ENCODE results near the gene LCA5L. TPM values are rescaled to one million over a fixed set of nuclear protein-coding genes. Genes with fewer than 3 reads are reported as not detected.

Gene LCA5L
- total and polyA plus RNA-seq, 7 experiments from 2014 or later = 0.24 TPM; not detected in 6

DNA sequence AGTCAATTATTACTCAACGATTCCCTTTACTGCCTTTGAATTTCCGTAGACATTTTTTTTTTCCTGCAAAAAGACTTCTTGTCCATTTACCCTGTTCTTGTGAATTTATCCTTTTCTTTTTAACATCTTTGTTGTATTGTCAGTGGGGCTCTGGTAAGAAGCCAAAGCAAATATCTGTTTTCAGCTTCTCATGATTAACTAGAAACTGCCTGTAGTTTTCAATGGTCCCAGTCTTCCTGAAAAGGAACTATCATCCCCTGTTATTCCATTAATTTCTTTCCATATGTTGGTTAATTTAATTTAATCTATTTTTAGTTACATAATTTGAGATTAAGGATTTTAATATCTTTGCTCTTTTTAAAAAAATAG, 34.2 kb upstream of the LCA5L start:
- ChIA-PET CTCF (no interaction called here), POLR2A (no interaction called here)
- Histone ChIP-seq H3K4me1 (ENCODE audit: control insufficient read depth in 2 of 2, insufficient read depth in 2 of 2, low read length in 2 of 2) (no peaks in the 10 kb centered on the region), H3K9me3 (ENCODE audit: control insufficient read depth in 2 of 3, low read length in 3 of 3) (no peaks in the 10 kb centered on the region), H3K36me3 (ENCODE audit: control insufficient read depth in 2 of 3, insufficient read depth in 3 of 3, low read length in 3 of 3) (no peaks in the 10 kb centered on the region), H3K27me3 (ENCODE audit: control insufficient read depth in 2 of 2, insufficient read depth in 2 of 2, low read length in 2 of 2) (no peaks in the 10 kb centered on the region), H3K4me3 (ENCODE audit: low read length) (no peak overlapping the region), H3K27ac (ENCODE audit: low read depth, low read length) (no peak overlapping the region)
- Mint-ChIP-seq H3K4me1 (no peaks in the 10 kb centered on the region), H3K27ac (no peak overlapping the region), H3K27me3 (peaks cover 0 to 2% (median 0%) of the 10 kb centered on the region in 5 donors), H3K9me3 (no peaks in the 10 kb centered on the region), H3K36me3 (peaks cover 0 to 17% (median 11%) of the 10 kb centered on the region in 5 donors), H3K4me3 (no peak overlapping the region)
- intact Hi-C loops (cut with micrococcal nuclease) = no loop called here
- DNase-seq (no peak), ATAC-seq (no peak)

- ATAC-seq (no peak), DNase-seq (no peak)
- CTCF ChIA-PET = no interaction called here
- Mint-ChIP-seq H3K9me3 (no peaks in the 10 kb centered on the region), H3K27ac (no peak overlapping the region), H3K4me3 (no peak overlapping the region), H3K36me3 (peaks cover 0 to 17% (median 11%) of the 10 kb centered on the region in 5 donors), H3K4me1 (no peaks in the 10 kb centered on the region), H3K27me3 (peaks cover 0 to 2% (median 0%) of the 10 kb centered on the region in 5 donors)
- no peaks in the 10 kb centered on the region for H3K27me3 ChIP-seq (ENCODE audit: control insufficient read depth in 2 of 2, insufficient read depth in 2 of 2, low read length in 2 of 2)
- H3K4me3 ChIP-seq (ENCODE audit: low read length) = no peak overlapping the region
- H3K27ac ChIP-seq (ENCODE audit: low read depth, low read length) = no peak overlapping the region
- POLR2A ChIA-PET = no interaction called here
- intact Hi-C loops (cut with micrococcal nuclease) = no loop called here
- H3K36me3 ChIP-seq (ENCODE audit: control insufficient read depth in 2 of 3, insufficient read depth in 3 of 3, low read length in 3 of 3) = no peaks in the 10 kb centered on the region
- no peaks in the 10 kb centered on the region for H3K4me1 ChIP-seq (ENCODE audit: control insufficient read depth in 2 of 2, insufficient read depth in 2 of 2, low read length in 2 of 2)
- H3K9me3 ChIP-seq (ENCODE audit: control insufficient read depth in 2 of 3, low read length in 3 of 3) = no peaks in the 10 kb centered on the region
Observed at GRCh38 chr21:39479164-39479813, 33.7 kb upstream of the LCA5L start.

DNA sequence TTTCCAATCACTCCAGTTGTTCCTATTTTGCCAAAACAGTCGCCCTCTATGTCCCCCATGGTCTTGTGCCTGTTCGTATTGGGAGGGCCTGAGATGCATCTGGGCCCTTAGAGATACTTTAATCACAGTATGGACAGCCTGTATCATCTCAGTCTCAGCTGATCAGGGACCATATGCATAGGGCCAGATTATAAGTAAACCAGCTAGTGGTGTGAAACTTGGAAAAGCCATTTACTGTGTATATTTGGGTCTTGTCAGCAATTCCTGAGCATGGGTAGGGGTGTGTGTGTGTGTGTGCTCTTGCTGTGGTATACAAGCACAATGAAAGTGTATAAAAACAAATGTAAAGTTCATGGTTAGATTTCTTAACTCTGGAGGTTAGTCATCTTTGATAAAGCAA, 29.0 kb upstream of the LCA5L start:
- ChIA-PET POLR2A (no interaction called here), CTCF (no interaction called here)
- Mint-ChIP-seq H3K27me3 (peaks cover 0 to 2% (median 0%) of the 10 kb centered on the region in 5 donors), H3K27ac (no peak overlapping the region), H3K36me3 (peaks cover 0 to 22% (median 11%) of the 10 kb centered on the region in 5 donors), H3K9me3 (no peaks in the 10 kb centered on the region), H3K4me1 (peaks cover 0 to 1% (median 0%) of the 10 kb centered on the region in 7 donors), H3K4me3 (no peak overlapping the region)
- no peaks in the 10 kb centered on the region for H3K9me3 ChIP-seq (ENCODE audit: control insufficient read depth in 2 of 3, low read length in 3 of 3)
- intact Hi-C loops (cut with micrococcal nuclease) = no loop called here
- no peaks in the 10 kb centered on the region for H3K27me3 ChIP-seq (ENCODE audit: control insufficient read depth in 2 of 2, insufficient read depth in 2 of 2, low read length in 2 of 2)
- H3K27ac ChIP-seq (ENCODE audit: low read depth, low read length) = no peak overlapping the region
- DNase-seq (no peak), ATAC-seq (no peak)
- no peaks in the 10 kb centered on the region for H3K4me1 ChIP-seq (ENCODE audit: control insufficient read depth in 2 of 2, insufficient read depth in 2 of 2, low read length in 2 of 2)
- H3K4me3 ChIP-seq (ENCODE audit: low read length) = no peak overlapping the region
- H3K36me3 ChIP-seq (ENCODE audit: control insufficient read depth in 2 of 3, insufficient read depth in 3 of 3, low read length in 3 of 3) = no peaks in the 10 kb centered on the region

GRCh38 chr21:39472786-39473185, 27.2 kb upstream of the LCA5L start:
- DNase-seq = no peak
- Mint-ChIP-seq H3K9me3 (no peaks in the 10 kb centered on the region), H3K4me1 (peaks cover 0 to 1% (median 0%) of the 10 kb centered on the region in 7 donors), H3K36me3 (peaks cover 0 to 15% (median 10%) of the 10 kb centered on the region in 5 donors), H3K27me3 (peaks cover 0 to 4% (median 0%) of the 10 kb centered on the region in 5 donors), H3K4me3 (no peak overlapping the region), H3K27ac (no peak overlapping the region)
- ChIA-PET POLR2A (no interaction called here), CTCF (interaction anchor here (0.6 to 0.8 kb wide), 2 partner anchors 43 to 334 kb away, joined by 3 read pairs; no protein-coding TSS in a partner anchor)
- intact Hi-C loops (cut with micrococcal nuclease) = no loop called here
- no peak overlapping the region for H3K4me3 ChIP-seq (ENCODE audit: low read length)
- no peaks in the 10 kb centered on the region for H3K9me3 ChIP-seq (ENCODE audit: control insufficient read depth in 2 of 3, low read length in 3 of 3)
- H3K4me1 ChIP-seq (ENCODE audit: control insufficient read depth in 2 of 2, insufficient read depth in 2 of 2, low read length in 2 of 2) = no peaks in the 10 kb centered on the region
- no peak for ATAC-seq
- H3K27ac ChIP-seq (ENCODE audit: low read depth, low read length) = no peak overlapping the region
- no peaks in the 10 kb centered on the region for H3K27me3 ChIP-seq (ENCODE audit: control insufficient read depth in 2 of 2, insufficient read depth in 2 of 2, low read length in 2 of 2)
- no peaks in the 10 kb centered on the region for H3K36me3 ChIP-seq (ENCODE audit: control insufficient read depth in 2 of 3, insufficient read depth in 3 of 3, low read length in 3 of 3)

GRCh38 chr21:39471598-39471997, 26.0 kb upstream of the LCA5L start:
- POLR2A ChIA-PET = no interaction called here
- H3K36me3 Mint-ChIP-seq = peaks cover 0 to 18% (median 10%) of the 10 kb centered on the region in 5 donors
- no peaks in the 10 kb centered on the region for H3K36me3 ChIP-seq (ENCODE audit: control insufficient read depth in 2 of 3, insufficient read depth in 3 of 3, low read length in 3 of 3)
- peaks cover 0 to 4% (median 0%) of the 10 kb centered on the region in 5 donors for H3K27me3 Mint-ChIP-seq
- CTCF ChIA-PET = interaction anchor here (0.6 kb wide), 1 partner anchor 410 kb away, joined by 4 read pairs; no protein-coding TSS in a partner anchor
- ATAC-seq (no peak), DNase-seq (no peak)
- intact Hi-C loops (cut with micrococcal nuclease) = no loop called here
- H3K27ac ChIP-seq (ENCODE audit: low read depth, low read length) = no peak overlapping the region
- peaks cover 0 to 1% (median 0%) of the 10 kb centered on the region in 7 donors for H3K4me1 Mint-ChIP-seq
- no peak overlapping the region for H3K4me3 Mint-ChIP-seq
- no peaks in the 10 kb centered on the region for H3K4me1 ChIP-seq (ENCODE audit: control insufficient read depth in 2 of 2, insufficient read depth in 2 of 2, low read length in 2 of 2)
- H3K27me3 ChIP-seq (ENCODE audit: control insufficient read depth in 2 of 2, insufficient read depth in 2 of 2, low read length in 2 of 2) = no peaks in the 10 kb centered on the region
- H3K9me3 ChIP-seq (ENCODE audit: control insufficient read depth in 2 of 3, low read length in 3 of 3) = no peaks in the 10 kb centered on the region
- H3K27ac Mint-ChIP-seq = no peak overlapping the region
- no peak overlapping the region for H3K4me3 ChIP-seq (ENCODE audit: low read length)
- no peaks in the 10 kb centered on the region for H3K9me3 Mint-ChIP-seq

DNA sequence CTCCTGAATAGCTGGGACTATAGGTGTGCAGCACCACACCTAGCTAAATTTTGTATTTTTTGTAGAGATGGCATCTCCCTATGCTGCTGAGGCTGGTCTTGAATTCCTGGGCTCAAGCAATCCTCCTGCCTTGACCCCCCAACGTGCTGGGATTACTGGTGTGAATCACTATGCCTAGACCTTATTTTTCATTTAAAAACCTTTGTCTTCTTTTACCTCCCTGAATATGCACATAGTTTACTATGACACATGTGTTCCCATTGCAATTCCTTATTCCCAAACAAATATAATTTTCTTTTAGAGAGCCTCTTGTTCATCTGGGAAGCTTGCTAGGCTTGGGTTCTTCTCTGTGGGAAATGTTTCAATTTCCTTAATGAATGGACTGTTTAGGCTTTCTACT, 23.0 kb upstream of the LCA5L start:
- DNase-seq (no peak), ATAC-seq (no peak)
- Histone ChIP-seq H3K4me3 (ENCODE audit: low read length) (no peak overlapping the region), H3K4me1 (ENCODE audit: control insufficient read depth in 2 of 2, insufficient read depth in 2 of 2, low read length in 2 of 2) (no peaks in the 10 kb centered on the region), H3K27ac (ENCODE audit: low read depth, low read length) (no peak overlapping the region), H3K9me3 (ENCODE audit: control insufficient read depth in 2 of 3, low read length in 3 of 3) (no peaks in the 10 kb centered on the region), H3K36me3 (ENCODE audit: control insufficient read depth in 2 of 3, insufficient read depth in 3 of 3, low read length in 3 of 3) (no peaks in the 10 kb centered on the region), H3K27me3 (ENCODE audit: control insufficient read depth in 2 of 2, insufficient read depth in 2 of 2, low read length in 2 of 2) (no peaks in the 10 kb centered on the region)
- Mint-ChIP-seq H3K27ac (no peak overlapping the region), H3K36me3 (peaks cover 0 to 30% (median 16%) of the 10 kb centered on the region in 5 donors), H3K4me1 (peaks cover 0 to 1% (median 0%) of the 10 kb centered on the region in 7 donors), H3K27me3 (peaks cover 0 to 4% (median 0%) of the 10 kb centered on the region in 5 donors), H3K9me3 (peaks cover 0 to 3% (median 0%) of the 10 kb centered on the region in 11 donors), H3K4me3 (no peak overlapping the region)
- POLR2A ChIA-PET = no interaction called here
- intact Hi-C loops (cut with micrococcal nuclease) = no loop called here
- CTCF ChIA-PET = no interaction called here

- H3K27ac Mint-ChIP-seq = peak overlapping the region in 1 of 9 donors; percentile 25
- no peak for ATAC-seq
- intact Hi-C loops (cut with micrococcal nuclease) = no loop called here
Observed at GRCh38 chr21:39467746-39468145, 22.2 kb upstream of the LCA5L start.

More at GRCh38 chr21:39467746-39468145, 22.2 kb upstream of the LCA5L start:
- H3K4me3 Mint-ChIP-seq = no peak overlapping the region
- ChIA-PET CTCF (no interaction called here), POLR2A (no interaction called here)
- Histone ChIP-seq H3K4me3 (ENCODE audit: low read length) (no peak overlapping the region), H3K27ac (ENCODE audit: low read depth, low read length) (no peak overlapping the region), H3K9me3 (ENCODE audit: control insufficient read depth in 2 of 3, low read length in 3 of 3) (no peaks in the 10 kb centered on the region), H3K27me3 (ENCODE audit: control insufficient read depth in 2 of 2, insufficient read depth in 2 of 2, low read length in 2 of 2) (no peaks in the 10 kb centered on the region), H3K36me3 (ENCODE audit: control insufficient read depth in 2 of 3, insufficient read depth in 3 of 3, low read length in 3 of 3) (no peaks in the 10 kb centered on the region), H3K4me1 (ENCODE audit: control insufficient read depth in 2 of 2, insufficient read depth in 2 of 2, low read length in 2 of 2) (no peaks in the 10 kb centered on the region)
- peaks cover 0 to 1% (median 0%) of the 10 kb centered on the region in 7 donors for H3K4me1 Mint-ChIP-seq
- peaks cover 0 to 4% (median 0%) of the 10 kb centered on the region in 5 donors for H3K27me3 Mint-ChIP-seq
- no peak for DNase-seq
- peaks cover 0 to 3% (median 0%) of the 10 kb centered on the region in 11 donors for H3K9me3 Mint-ChIP-seq
- peaks cover 0 to 34% (median 19%) of the 10 kb centered on the region in 5 donors for H3K36me3 Mint-ChIP-seq
